Measurements from ENCODE around the gene LMNA. TPM values are rescaled to one million over a fixed set of nuclear protein-coding genes. Genes with fewer than 3 reads are reported as not detected.

The LMNA gene
- total RNA-seq: 100 to 1,000 TPM; 371 to 501 (median 419) TPM

DNA sequence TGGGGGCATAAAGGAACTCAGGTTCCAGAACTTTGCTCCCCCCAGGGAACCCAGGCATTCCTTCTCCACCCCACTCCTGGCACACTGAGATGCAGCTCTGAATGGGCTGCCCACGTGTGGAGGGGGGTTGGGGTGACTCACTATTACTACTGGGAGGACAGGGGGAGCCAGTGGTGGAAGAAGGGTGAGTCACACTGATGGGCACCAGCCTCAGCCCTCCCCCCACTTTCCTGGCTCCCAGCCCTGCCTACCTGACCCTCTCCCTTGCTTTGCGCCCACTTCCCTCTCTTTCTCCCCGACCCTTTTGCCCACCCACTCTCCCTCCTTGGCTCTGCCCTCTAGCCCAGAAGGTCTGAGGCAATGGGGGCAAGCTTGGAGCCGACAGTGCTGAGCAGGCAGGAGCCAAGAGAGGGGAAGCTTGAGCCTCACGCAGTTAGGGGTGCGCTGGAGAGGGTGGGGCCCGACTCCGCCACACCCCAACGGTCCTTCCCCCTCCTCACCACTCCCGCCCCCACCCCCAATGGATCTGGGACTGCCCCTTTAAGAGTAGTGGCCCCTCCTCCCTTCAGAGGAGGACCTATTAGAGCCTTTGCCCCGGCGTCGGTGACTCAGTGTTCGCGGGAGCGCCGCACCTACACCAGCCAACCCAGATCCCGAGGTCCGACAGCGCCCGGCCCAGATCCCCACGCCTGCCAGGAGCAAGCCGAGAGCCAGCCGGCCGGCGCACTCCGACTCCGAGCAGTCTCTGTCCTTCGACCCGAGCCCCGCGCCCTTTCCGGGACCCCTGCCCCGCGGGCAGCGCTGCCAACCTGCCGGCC is at the start of gene LMNA:
Gene LMNA (plus strand): TSS at position 611 of the 818 bp plus-strand sequence. CDS start 208 bp downstream, outside the sequence.
- no peaks in the 10 kb centered on the region for H3K9me3 ChIP-seq
- no peaks in the 10 kb centered on the region for H3K36me3 ChIP-seq
- peak within 1 kb of the TSS; percentile 85 to 94 (median 90) for H3K4me3 ChIP-seq
- TF ChIP-seq, protein P1, sequence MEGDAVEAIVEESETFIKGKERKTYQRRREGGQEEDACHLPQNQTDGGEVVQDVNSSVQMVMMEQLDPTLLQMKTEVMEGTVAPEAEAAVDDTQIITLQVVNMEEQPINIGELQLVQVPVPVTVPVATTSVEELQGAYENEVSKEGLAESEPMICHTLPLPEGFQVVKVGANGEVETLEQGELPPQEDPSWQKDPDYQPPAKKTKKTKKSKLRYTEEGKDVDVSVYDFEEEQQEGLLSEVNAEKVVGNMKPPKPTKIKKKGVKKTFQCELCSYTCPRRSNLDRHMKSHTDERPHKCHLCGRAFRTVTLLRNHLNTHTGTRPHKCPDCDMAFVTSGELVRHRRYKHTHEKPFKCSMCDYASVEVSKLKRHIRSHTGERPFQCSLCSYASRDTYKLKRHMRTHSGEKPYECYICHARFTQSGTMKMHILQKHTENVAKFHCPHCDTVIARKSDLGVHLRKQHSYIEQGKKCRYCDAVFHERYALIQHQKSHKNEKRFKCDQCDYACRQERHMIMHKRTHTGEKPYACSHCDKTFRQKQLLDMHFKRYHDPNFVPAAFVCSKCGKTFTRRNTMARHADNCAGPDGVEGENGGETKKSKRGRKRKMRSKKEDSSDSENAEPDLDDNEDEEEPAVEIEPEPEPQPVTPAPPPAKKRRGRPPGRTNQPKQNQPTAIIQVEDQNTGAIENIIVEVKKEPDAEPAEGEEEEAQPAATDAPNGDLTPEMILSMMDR (IDR thresholded peaks at IDR 0.05): peak in 2 of 5 experiments; percentile 18 to 28
- peak; percentile 45 to 98 for TF ChIP-seq EP300 (IDR thresholded peaks at IDR 0.05)
- TF ChIP-seq POLR2A (IDR thresholded peaks at IDR 0.05): peak; percentile 96 to 97
- peaks cover 0 to 68% (median 35%) of the 10 kb centered on the region in 4 donors for H3K4me1 ChIP-seq
- 1% methylated on average over 8 to 23 of the region's 37 CpGs for WGBS, 2 donors
- DNase-seq (ENCODE audit: low spot score in 2 of 2): peak; percentile 86 to 92
- H3K27me3 ChIP-seq: no peaks in the 10 kb centered on the region
- peak within 1 kb of the TSS; percentile 92 to 98 (median 96) for H3K27ac ChIP-seq

DNA sequence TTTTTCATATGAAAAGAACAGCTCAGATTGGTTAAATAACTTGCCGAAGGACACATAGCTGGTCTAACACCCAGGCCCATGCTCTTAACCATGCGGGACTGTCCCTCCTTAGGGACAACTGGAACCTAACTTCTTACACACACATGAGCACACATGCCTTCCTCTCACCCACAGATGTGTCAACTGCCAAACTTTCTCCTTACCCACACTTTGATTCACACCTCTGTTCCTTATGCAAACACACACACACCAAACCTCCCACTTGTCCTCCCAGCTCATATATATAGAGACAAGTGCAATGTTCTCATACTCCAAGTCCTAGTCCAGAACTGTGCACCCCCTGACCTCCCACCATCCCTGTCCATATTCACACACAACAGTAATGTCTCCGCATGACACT is 49.3 kb upstream of the LMNA start:
- no peak for TF ChIP-seq POLR2A (IDR thresholded peaks at IDR 0.05)
- TF ChIP-seq, protein P1 (IDR thresholded peaks at IDR 0.05): no peak
- TF ChIP-seq EP300 (IDR thresholded peaks at IDR 0.05): no peak
- 87 to 89% methylated on average over 3 of the region's 3 CpGs for WGBS, 2 donors

DNA sequence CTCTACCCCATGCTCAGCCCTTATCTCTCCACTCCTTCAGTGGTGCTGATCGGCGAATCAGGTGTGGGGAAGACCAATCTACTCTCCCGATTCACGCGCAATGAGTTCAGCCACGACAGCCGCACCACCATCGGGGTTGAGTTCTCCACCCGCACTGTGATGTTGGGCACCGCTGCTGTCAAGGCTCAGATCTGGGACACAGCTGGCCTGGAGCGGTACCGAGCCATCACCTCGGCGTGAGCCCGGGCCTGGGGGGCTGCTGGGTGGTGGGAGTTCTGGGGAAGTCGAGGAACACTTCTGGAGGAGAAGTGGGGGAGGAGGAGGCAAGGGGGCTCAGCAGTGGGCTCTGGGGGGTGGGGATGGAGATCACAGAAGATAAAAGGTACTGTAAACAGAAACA is 48.6 kb upstream of the LMNA start:
- TF ChIP-seq POLR2A (IDR thresholded peaks at IDR 0.05) (no peak), EP300 (IDR thresholded peaks at IDR 0.05) (no peak)
- TF ChIP-seq, protein P1 (IDR thresholded peaks at IDR 0.05): no peak
- Histone ChIP-seq H3K36me3 (no peaks in the 10 kb centered on the region), H3K4me3 (no peak overlapping the region), H3K27ac (no peak overlapping the region), H3K27me3 (no peaks in the 10 kb centered on the region), H3K9me3 (no peaks in the 10 kb centered on the region), H3K4me1 (peaks cover 0 to 5% (median 0%) of the 10 kb centered on the region in 4 donors)
- WGBS, 2 donors: 75 to 79% methylated on average over 16 of the region's 16 CpGs
- DNase-seq (ENCODE audit: low spot score in 2 of 2): no peak

More for the DNA sequence above, 49.3 kb upstream of the LMNA start:
- DNase-seq (ENCODE audit: low spot score in 2 of 2): no peak
- Histone ChIP-seq H3K36me3 (no peaks in the 10 kb centered on the region), H3K27ac (no peak overlapping the region), H3K4me3 (no peak overlapping the region), H3K9me3 (no peaks in the 10 kb centered on the region), H3K4me1 (peaks cover 0 to 5% (median 0%) of the 10 kb centered on the region in 4 donors), H3K27me3 (no peaks in the 10 kb centered on the region)

DNA sequence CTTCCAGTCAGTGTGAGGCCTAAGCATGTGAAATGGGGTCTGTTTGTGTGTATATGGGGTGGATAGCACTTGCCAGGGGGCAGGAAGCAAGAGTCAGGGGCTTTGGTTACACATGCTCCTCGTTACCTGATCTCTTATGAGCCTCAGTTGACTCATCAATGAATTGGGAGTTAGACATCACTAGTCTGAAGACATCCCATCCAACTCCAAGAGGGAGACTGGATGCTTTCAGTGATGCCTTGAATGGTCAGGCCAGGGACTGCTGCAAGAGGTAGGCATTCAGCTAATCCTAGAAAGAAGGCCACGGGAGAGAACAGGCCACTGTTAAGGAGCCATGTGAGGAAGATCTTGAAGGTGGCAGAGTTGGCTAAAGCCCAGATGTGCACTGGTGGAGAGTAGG is 47.2 kb upstream of the LMNA start:
- TF ChIP-seq EP300 (IDR thresholded peaks at IDR 0.05): no peak
- TF ChIP-seq, protein P1 (IDR thresholded peaks at IDR 0.05): no peak
- TF ChIP-seq POLR2A (IDR thresholded peaks at IDR 0.05): no peak
- H3K27ac ChIP-seq: no peak overlapping the region
- no peaks in the 10 kb centered on the region for H3K27me3 ChIP-seq
- H3K4me1 ChIP-seq: peaks cover 0 to 5% (median 0%) of the 10 kb centered on the region in 4 donors
- no peak overlapping the region for H3K4me3 ChIP-seq
- DNase-seq (ENCODE audit: low spot score in 2 of 2): no peak
- WGBS, 2 donors: 67 to 72% methylated on average over 2 of the region's 2 CpGs
- H3K9me3 ChIP-seq: no peaks in the 10 kb centered on the region
- H3K36me3 ChIP-seq: no peaks in the 10 kb centered on the region
